ENCODE measurements around the gene CST1.
"Not testable (repeated sequence)": the region's sequence is repeated elsewhere in the genome, so short reads cannot be mapped to it uniquely, and the experiment has no call there.

Gene CST1

GRCh38 chr20:23773127-23773526 lies 22.4 kb upstream of the CST1 start:
- TF ChIP-seq CTCF (IDR thresholded peaks at IDR 0.05; ENCODE audit: borderline replicate concordance, extremely low read depth, low read length, poor library complexity, severe bottlenecking) (no peak), EZH2 (IDR thresholded peaks at IDR 0.05; ENCODE audit: borderline replicate concordance, low read depth, low read length, severe bottlenecking) (no peak)
- H3K27me3 ChIP-seq (ENCODE audit: insufficient read depth, low read length, poor library complexity) = no peaks in the 10 kb centered on the region
- no peak overlapping the region for H3K27ac ChIP-seq (ENCODE audit: low read length)
- H2AFZ ChIP-seq (ENCODE audit: low read depth, low read length) = no peak overlapping the region
- H3K4me3 ChIP-seq (ENCODE audit: low read depth in 1 of 2, low read length in 2 of 2) = no peak overlapping the region
- no peak for ATAC-seq (ENCODE audit: insufficient read depth, low read depth)
- H3K9ac ChIP-seq (ENCODE audit: low read depth, low read length) = no peak overlapping the region
- H3K9me3 ChIP-seq (ENCODE audit: insufficient read depth, low read length, severe bottlenecking) = no peaks in the 10 kb centered on the region
- no peak for DNase-seq
- no peaks in the 10 kb centered on the region for H3K36me3 ChIP-seq (ENCODE audit: insufficient read depth, low read length)
- no peaks in the 10 kb centered on the region for H3K79me2 ChIP-seq (ENCODE audit: insufficient read depth, low read length)
- no peaks in the 10 kb centered on the region for H4K20me1 ChIP-seq (ENCODE audit: insufficient read depth, low read length)
- H3K4me1 ChIP-seq (ENCODE audit: insufficient read depth, low read length) = no peaks in the 10 kb centered on the region
- H3K4me2 ChIP-seq (ENCODE audit: insufficient read depth, low read length) = no peak overlapping the region

- no peaks in the 10 kb centered on the region for H3K9me3 ChIP-seq (ENCODE audit: insufficient read depth, low read length, severe bottlenecking)
- DNase-seq (no peak), ATAC-seq (ENCODE audit: insufficient read depth, low read depth) (no peak)
- H3K79me2 ChIP-seq (ENCODE audit: insufficient read depth, low read length) = no peaks in the 10 kb centered on the region
- H2AFZ ChIP-seq (ENCODE audit: low read depth, low read length) = no peak overlapping the region
- H3K4me3 ChIP-seq (ENCODE audit: low read depth in 1 of 2, low read length in 2 of 2) = no peak overlapping the region
- H3K9ac ChIP-seq (ENCODE audit: low read depth, low read length) = no peak overlapping the region
- TF ChIP-seq EZH2 (IDR thresholded peaks at IDR 0.05; ENCODE audit: borderline replicate concordance, low read depth, low read length, severe bottlenecking) (no peak), CTCF (IDR thresholded peaks at IDR 0.05; ENCODE audit: borderline replicate concordance, extremely low read depth, low read length, poor library complexity, severe bottlenecking) (no peak)
- no peaks in the 10 kb centered on the region for H3K4me1 ChIP-seq (ENCODE audit: insufficient read depth, low read length)
- no peaks in the 10 kb centered on the region for H3K36me3 ChIP-seq (ENCODE audit: insufficient read depth, low read length)
- no peaks in the 10 kb centered on the region for H4K20me1 ChIP-seq (ENCODE audit: insufficient read depth, low read length)
- no peak overlapping the region for H3K4me2 ChIP-seq (ENCODE audit: insufficient read depth, low read length)
- no peak overlapping the region for H3K27ac ChIP-seq (ENCODE audit: low read length)
- no peaks in the 10 kb centered on the region for H3K27me3 ChIP-seq (ENCODE audit: insufficient read depth, low read length, poor library complexity)
Observed at GRCh38 chr20:23772074-23772473, 21.3 kb upstream of the CST1 start.

GRCh38 chr20:23770384-23770783 lies 19.6 kb upstream of the CST1 start:
- no peaks in the 10 kb centered on the region for H3K9me3 ChIP-seq (ENCODE audit: insufficient read depth, low read length, severe bottlenecking)
- H3K4me1 ChIP-seq (ENCODE audit: insufficient read depth, low read length) = no peaks in the 10 kb centered on the region
- no peak for TF ChIP-seq EZH2 (IDR thresholded peaks at IDR 0.05; ENCODE audit: borderline replicate concordance, low read depth, low read length, severe bottlenecking)
- no peak overlapping the region for H3K4me2 ChIP-seq (ENCODE audit: insufficient read depth, low read length)
- no peaks in the 10 kb centered on the region for H3K79me2 ChIP-seq (ENCODE audit: insufficient read depth, low read length)
- no peak overlapping the region for H3K27ac ChIP-seq (ENCODE audit: low read length)
- H3K9ac ChIP-seq (ENCODE audit: low read depth, low read length) = no peak overlapping the region
- DNase-seq (no peak), ATAC-seq (ENCODE audit: insufficient read depth, low read depth) (no peak)
- H3K4me3 ChIP-seq (ENCODE audit: low read depth in 1 of 2, low read length in 2 of 2) = no peak overlapping the region
- no peaks in the 10 kb centered on the region for H4K20me1 ChIP-seq (ENCODE audit: insufficient read depth, low read length)
- H2AFZ ChIP-seq (ENCODE audit: low read depth, low read length) = no peak overlapping the region
- no peaks in the 10 kb centered on the region for H3K27me3 ChIP-seq (ENCODE audit: insufficient read depth, low read length, poor library complexity)
- H3K36me3 ChIP-seq (ENCODE audit: insufficient read depth, low read length) = no peaks in the 10 kb centered on the region

GRCh38 chr20:23768520-23768919 lies 17.8 kb upstream of the CST1 start:
- H4K20me1 ChIP-seq (ENCODE audit: insufficient read depth, low read length); H3K79me2 ChIP-seq (ENCODE audit: insufficient read depth, low read length); H3K4me2 ChIP-seq (ENCODE audit: insufficient read depth, low read length); ATAC-seq (ENCODE audit: insufficient read depth, low read depth); H3K27me3 ChIP-seq (ENCODE audit: insufficient read depth, low read length, poor library complexity); H3K4me1 ChIP-seq (ENCODE audit: insufficient read depth, low read length); H3K9ac ChIP-seq (ENCODE audit: low read depth, low read length); H2AFZ ChIP-seq (ENCODE audit: low read depth, low read length); H3K36me3 ChIP-seq (ENCODE audit: insufficient read depth, low read length); H3K9me3 ChIP-seq (ENCODE audit: insufficient read depth, low read length, severe bottlenecking); H3K4me3 ChIP-seq (ENCODE audit: low read depth in 1 of 2, low read length in 2 of 2); DNase-seq; H3K27ac ChIP-seq (ENCODE audit: low read length): not testable (repeated sequence)
